Keratinocyte (primary cell): ENCODE measurements around the gene UNC79. TPM values are rescaled to one million over a fixed set of nuclear protein-coding genes. Genes with fewer than 3 reads are reported as not detected.
"Not testable (repeated sequence)": the region's sequence is repeated elsewhere in the genome, so short reads cannot be mapped to it uniquely, and the experiment has no call there.

Source experiments
- DNase-seq: peaks from one replicate; pipeline ENCODE4 v3.0.0-alpha.2; 2011; ENCODE audit warnings: low read depth, missing footprints, low spot score
- FAIRE-seq: peaks from 2 replicates; lab custom pipeline; 2011; peaks lifted over from hg19 to GRCh38; lab: Jason Lieb, UNC
- H2AFZ ChIP-seq: 2 replicates; pipeline ENCODE4 v1.6.0; 2012; ENCODE audit warnings: low read length, control low read depth, inconsistent platforms; ENCODE audit not compliant: control insufficient read depth
- H3K27ac ChIP-seq: 2 replicates; pipeline ENCODE4 v1.5.1; 2011; ENCODE audit warnings: low read length; ENCODE audit not compliant: control insufficient read depth, insufficient read depth
- H3K27me3 ChIP-seq: 3 replicates; pipeline ENCODE4 v1.6.0; 2011; ENCODE audit warnings: low read length; ENCODE audit not compliant: control insufficient read depth, insufficient read depth; ENCODE audit errors: extremely low read depth
- H3K36me3 ChIP-seq, 2 experiments: 2 replicates in 1 of 2; 3 replicates in 1 of 2; pipeline ENCODE4 v1.5.1; 2011; ENCODE audit warnings: low read length in 2 of 2, mild to moderate bottlenecking in 1 of 2; ENCODE audit not compliant: control insufficient read depth in 2 of 2, insufficient read depth in 2 of 2; ENCODE audit errors: extremely low read depth in 1 of 2
- H3K4me1 ChIP-seq: 3 replicates; pipeline ENCODE4 v1.5.1; 2011; ENCODE audit warnings: low read length; ENCODE audit not compliant: control insufficient read depth, insufficient read depth; ENCODE audit errors: extremely low read depth
- H3K4me2 ChIP-seq: 3 replicates; pipeline ENCODE4 v1.6.0; 2011; ENCODE audit warnings: low read depth, low read length; ENCODE audit not compliant: control insufficient read depth, insufficient read depth; ENCODE audit errors: extremely low read depth
- H3K4me3 ChIP-seq, 3 experiments: fragments of 200-600 bp in 1 of 3; sonication (generic) in 1 of 3; 2 replicates in 2 of 3; 3 replicates in 1 of 3; pipeline ENCODE4 v1.5.1; 2011 to 2016; ENCODE audit warnings: low read length in 3 of 3, mild to moderate bottlenecking in 3 of 3, control low read depth in 2 of 3, inconsistent platforms in 1 of 3, low read depth in 1 of 3, mixed read lengths in 1 of 3, mixed run types in 1 of 3, moderate library complexity in 1 of 3; ENCODE audit not compliant: control insufficient read depth in 2 of 3, insufficient read depth in 2 of 3; ENCODE audit errors: extremely low read depth in 1 of 3
- H3K79me2 ChIP-seq: 2 replicates; pipeline ENCODE4 v1.6.0; 2012; ENCODE audit warnings: low read length; ENCODE audit not compliant: control insufficient read depth, insufficient read depth
- H3K9ac ChIP-seq: 3 replicates; pipeline ENCODE4 v1.6.0; 2011; ENCODE audit warnings: low read length; ENCODE audit not compliant: control insufficient read depth, insufficient read depth; ENCODE audit errors: extremely low read depth
- H3K9me1 ChIP-seq: 3 replicates; pipeline ENCODE4 v1.6.0; 2011; ENCODE audit warnings: low read length; ENCODE audit not compliant: control insufficient read depth, insufficient read depth; ENCODE audit errors: extremely low read depth
- H3K9me3 ChIP-seq: 2 replicates; pipeline ENCODE4 v1.5.1; 2012; ENCODE audit warnings: low read depth, low read length; ENCODE audit not compliant: control insufficient read depth
- H4K20me1 ChIP-seq: 3 replicates; pipeline ENCODE4 v1.6.0; 2011; ENCODE audit warnings: low read length; ENCODE audit not compliant: control insufficient read depth, insufficient read depth; ENCODE audit errors: extremely low read depth
- CTCF ChIP-seq, 3 experiments: IDR thresholded peaks in 1 of 3; conservative IDR thresholded peaks in 1 of 3; optimal IDR thresholded peaks in 1 of 3; 2 replicates in 2 of 3; 3 replicates in 1 of 3; pipeline versions ENCODE3 to v1.5.1; 2011; ENCODE audit warnings: low read length in 3 of 3, mild to moderate bottlenecking in 3 of 3, moderate library complexity in 2 of 3, control low read depth in 1 of 3, inconsistent platforms in 1 of 3; ENCODE audit not compliant: insufficient read depth in 2 of 3; ENCODE audit errors: extremely low read depth in 1 of 3
- EZH2 ChIP-seq: IDR thresholded peaks from one replicate; pipeline ENCODE4 v1.6.1; 2012; ENCODE audit warnings: inconsistent platforms, mild to moderate bottlenecking, low read length, moderate library complexity
- dilution Hi-C: fragments of 300-500 bp; cut with MboI; formaldehyde crosslinking; loops from one replicate; pipeline ENCODE4 v1.7.0; 2020; ENCODE audit warnings: low sequenced_read_pairs; ENCODE audit not compliant: extremely low pct_ligation_motif_present
- polyA minus RNA-seq, 3 experiments: library from RNA; depleted of rRNA, polyadenylated mRNA; stranded (reverse); fragments of >200 nt; gene quantifications; 1 replicate in 1 of 3; 2 replicates in 1 of 3; 3 replicates in 1 of 3; pipeline ENCODE4 v1.2.3, GENCODE V29; 2011
- polyA plus RNA-seq, 5 experiments: library from polyadenylated mRNA; depleted of rRNA in 3 of 5; stranded (reverse) in 3 of 5; stranded (forward) in 1 of 5; unstranded in 1 of 5; fragments of >200 nt; gene quantifications; 1 replicate in 1 of 5; 2 replicates in 3 of 5; 3 replicates in 1 of 5; pipeline versions ENCODE4 v1.2.1 to v1.2.3, GENCODE V29; 2011 to 2012; ENCODE audit warnings: missing spikeins in 2 of 5, low read depth in 1 of 5, low replicate concordance in 1 of 5

The UNC79 gene
- 0.01 to 0.03 TPM (median 0.01 TPM) in 3 replicates for polyA plus RNA-seq
- polyA plus RNA-seq (2011; ENCODE audit: low read depth), result 0.16 TPM
- polyA plus RNA-seq (2011; cell fraction: cytosol; rRNA removed), result 0.01 and 0.02 TPM in 2 replicates
- 0.04 and 0.07 TPM in 2 replicates for polyA plus RNA-seq (2011; cell fraction: nucleus; rRNA removed)
- polyA plus RNA-seq (2012; ENCODE audit: low replicate concordance), result 0.03 and 0.10 TPM in 2 replicates
- polyA minus RNA-seq, result 0.03 TPM in 1 of 3 replicates, not detected in the others
- not detected for polyA minus RNA-seq (2011; cell fraction: cytosol; rRNA and poly(A)+ RNA removed)
- polyA minus RNA-seq (2011; cell fraction: nucleus; rRNA and poly(A)+ RNA removed), result 0.16 TPM in 1 of 2 replicates, not detected in the other

- Histone ChIP-seq H4K20me1 (no peaks in the 10 kb centered on the region), H3K4me3 (no peak within 1 kb of the TSS), H3K27ac (no peak within 1 kb of the TSS), H3K4me2 (no peak within 1 kb of the TSS), H3K9ac (no peak within 1 kb of the TSS), H3K9me3 (no peaks in the 10 kb centered on the region), H3K9me1 (no peaks in the 10 kb centered on the region), H3K27me3 (peaks cover 21% of the 10 kb centered on the region), H3K79me2 (no peaks in the 10 kb centered on the region), H3K36me3 (no peaks in the 10 kb centered on the region), H3K4me1 (no peaks in the 10 kb centered on the region), H2AFZ (no peak within 1 kb of the TSS)
- no peak for DNase-seq
- no peak for FAIRE-seq
- TF ChIP-seq EZH2 (no peak), CTCF (optimal IDR thresholded peaks at IDR 0.05 in 1 of 3, IDR thresholded peaks at IDR 0.05 in 1 of 3, conservative IDR thresholded peaks at IDR 0.05 in 1 of 3; ENCODE audit: extremely low read depth in 1 of 3, insufficient read depth in 2 of 3, low read length in 3 of 3) (no peak)
- dilution Hi-C loops, result no loop called here
These were observed at the start of gene UNC79 for GRCh38 chr14:93430315-93431035. TSS of gene UNC79 (plus strand) at chr14:93430939. CDS start at chr14:93431030, 91 bp downstream.

DNA sequence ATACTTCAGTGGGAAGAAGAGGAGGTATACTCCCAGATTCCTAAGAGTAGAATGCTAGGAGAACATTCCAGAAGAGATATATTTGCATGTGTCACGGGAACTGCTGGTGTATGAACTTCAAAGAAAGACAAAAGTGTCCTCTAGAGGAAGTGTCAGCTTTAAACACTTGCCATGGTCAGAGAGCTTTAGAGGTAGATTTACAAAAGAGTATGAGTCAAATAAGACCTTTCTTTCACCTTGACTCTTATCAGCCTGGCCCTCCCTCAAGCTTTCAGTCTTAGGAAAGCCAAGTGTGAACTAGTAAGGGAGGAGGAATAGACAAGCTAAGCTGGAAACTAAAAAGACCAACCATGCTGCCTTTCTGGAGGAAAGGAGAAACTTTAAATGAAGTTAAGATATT lies 49.1 kb upstream of the UNC79 start:
- DNase-seq, result no peak
- Histone ChIP-seq H3K4me1 (no peaks in the 10 kb centered on the region), H4K20me1 (no peaks in the 10 kb centered on the region), H2AFZ (no peak overlapping the region), H3K9me1 (no peaks in the 10 kb centered on the region), H3K4me3 (no peak overlapping the region), H3K4me2 (no peak overlapping the region), H3K9ac (no peak overlapping the region), H3K9me3 (no peaks in the 10 kb centered on the region), H3K36me3 (no peaks in the 10 kb centered on the region), H3K79me2 (no peaks in the 10 kb centered on the region), H3K27ac (no peak overlapping the region), H3K27me3 (no peaks in the 10 kb centered on the region)
- TF ChIP-seq CTCF (optimal IDR thresholded peaks at IDR 0.05 in 1 of 3, IDR thresholded peaks at IDR 0.05 in 1 of 3, conservative IDR thresholded peaks at IDR 0.05 in 1 of 3; ENCODE audit: extremely low read depth in 1 of 3, insufficient read depth in 2 of 3, low read length in 3 of 3) (no peak), EZH2 (no peak)
- dilution Hi-C loops, result no loop called here
- FAIRE-seq, result no peak

GRCh38 chr14:93384256-93384655 lies 46.5 kb upstream of the UNC79 start:
- H3K79me2 ChIP-seq, H3K4me2 ChIP-seq, H3K27ac ChIP-seq, H3K27me3 ChIP-seq, DNase-seq, H3K4me3 ChIP-seq, H2AFZ ChIP-seq, dilution Hi-C loops, FAIRE-seq, H4K20me1 ChIP-seq, H3K36me3 ChIP-seq, H3K9me3 ChIP-seq, H3K9me1 ChIP-seq, H3K9ac ChIP-seq, H3K4me1 ChIP-seq: not testable (repeated sequence)
